Esophagus muscularis mucosa (tissue), 4 donors: ENCODE measurements around the gene TRIM50. TPM values are rescaled to one million over a fixed set of nuclear protein-coding genes. Genes with fewer than 3 reads are reported as not detected.

Experiments used
- DNase-seq: peaks from one replicate; pipeline ENCODE4 v3.0.0-alpha.2; 2017; ENCODE audit errors: extremely low spot score
- H3K27ac ChIP-seq, 4 donors: fragments of 200-600 bp; sonication (generic); replicated peaks in 1 of 4; 1 replicate in 3 of 4; 2 replicates in 1 of 4; pipeline ENCODE4 v1.5.1; 2016 to 2019; ENCODE audit warnings: mild to moderate bottlenecking in 1 of 4
- H3K27me3 ChIP-seq, 4 donors: fragments of 200-600 bp; sonication (generic); one replicate each; pipeline versions ENCODE4 v1.5.1 to v1.6.0; 2016 to 2019
- H3K36me3 ChIP-seq, 4 donors: fragments of 200-600 bp; sonication (generic); one replicate each; pipeline ENCODE4 v1.5.1; 2016 to 2019
- H3K4me1 ChIP-seq, 4 donors: fragments of 200-600 bp; sonication (generic); one replicate each; pipeline ENCODE4 v1.5.1; 2016 to 2019
- H3K4me3 ChIP-seq, 4 donors: fragments of 200-600 bp; sonication (generic); 1 replicate in 2 of 4; 2 replicates in 2 of 4; pipeline ENCODE4 v1.5.1; 2016 to 2019; ENCODE audit warnings: mild to moderate bottlenecking in 4 of 4, moderate library complexity in 1 of 4
- H3K9me3 ChIP-seq, 4 donors: fragments of 200-600 bp; sonication (generic); 1 replicate in 3 of 4; 2 replicates in 1 of 4; pipeline ENCODE4 v1.5.1; 2016 to 2019
- EP300 ChIP-seq: sonication (generic); formaldehyde crosslinking; IDR thresholded peaks from one replicate; pipeline ENCODE4 v1.6.1; 2017; ENCODE audit warnings: antibody characterized with exemption
- POLR2A ChIP-seq: fragments of 450-650 bp; IDR thresholded peaks from one replicate; pipeline ENCODE4 v1.6.1; 2017; ENCODE audit warnings: antibody characterized with exemption, moderate library complexity, mild to moderate bottlenecking, low read depth
- POLR2AphosphoS5 ChIP-seq, 2 donors: sonication (generic); formaldehyde crosslinking; IDR thresholded peaks; one replicate each; pipeline ENCODE4 v1.6.1; 2017; ENCODE audit warnings: antibody characterized with exemption in 2 of 2
- WGBS: methylation state at CpG from one replicate; pipeline ENCODE4 v1.1.5; 2018; 5-methylcytosine and 5-hydroxymethylcytosine counted together
- intact Hi-C: fragments of 100-400 bp; cut with DNase I; formaldehyde crosslinking; loops from one replicate; pipeline ENCODE4 v1.15.1; 2023
- total RNA-seq, 4 donors: library from RNA; depleted of rRNA; stranded (reverse); fragments of >200 nt; gene quantifications; one replicate each; pipeline versions ENCODE4 v1.1.0 to v1.2.1, GENCODE V29; 2016
- TF ChIP-seq, protein P1 (sequence below), 3 experiments: fragments of 200-600 bp in 2 of 3; fragments of 450-650 bp in 1 of 3; sonication (generic) in 2 of 3; IDR thresholded peaks; one replicate each; pipeline ENCODE4 v1.5.1; 2017 to 2019; ENCODE audit warnings: antibody characterized with exemption in 3 of 3, mild to moderate bottlenecking in 2 of 3, moderate library complexity in 1 of 3

Gene TRIM50
- total RNA-seq, 4 donors from 2014 or later = 0.39 to 0.42 TPM; not detected in 2

DNA sequence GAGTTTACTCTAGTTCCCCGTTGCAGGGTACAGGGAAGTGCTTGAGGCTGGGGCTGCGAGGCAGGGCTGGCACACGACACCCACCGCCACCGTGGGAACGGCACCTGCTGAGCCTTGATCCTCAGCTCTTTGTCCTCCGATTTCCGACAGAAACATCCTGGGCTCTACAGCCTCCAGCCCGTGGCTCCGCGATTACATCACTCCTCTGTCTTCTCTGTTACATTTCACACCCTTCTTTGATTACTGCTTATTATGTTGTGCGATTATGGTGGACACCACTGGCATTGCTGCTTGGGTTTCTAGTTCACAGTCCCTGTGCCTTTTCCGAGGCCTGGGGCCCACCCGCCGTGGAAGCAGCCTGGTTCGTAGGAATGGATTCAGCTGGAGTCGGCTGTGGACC, 26.9 kb upstream of the TRIM50 start:
- DNase-seq = no peak
- no peak overlapping the region for H3K27ac ChIP-seq
- H3K9me3 ChIP-seq = peaks cover 0 to 10% (median 3%) of the 10 kb centered on the region in 4 donors
- H3K36me3 ChIP-seq = no peaks in the 10 kb centered on the region
- peaks cover 7 to 14% (median 11%) of the 10 kb centered on the region in 4 donors for H3K4me1 ChIP-seq
- WGBS = 82% methylated on average over 17 of the region's 17 CpGs
- intact Hi-C loops = no loop called here
- TF ChIP-seq POLR2A (no peak), EP300 (no peak), POLR2AphosphoS5 (IDR thresholded peaks at IDR 0.05) (no peak)
- TF ChIP-seq, protein P1, sequence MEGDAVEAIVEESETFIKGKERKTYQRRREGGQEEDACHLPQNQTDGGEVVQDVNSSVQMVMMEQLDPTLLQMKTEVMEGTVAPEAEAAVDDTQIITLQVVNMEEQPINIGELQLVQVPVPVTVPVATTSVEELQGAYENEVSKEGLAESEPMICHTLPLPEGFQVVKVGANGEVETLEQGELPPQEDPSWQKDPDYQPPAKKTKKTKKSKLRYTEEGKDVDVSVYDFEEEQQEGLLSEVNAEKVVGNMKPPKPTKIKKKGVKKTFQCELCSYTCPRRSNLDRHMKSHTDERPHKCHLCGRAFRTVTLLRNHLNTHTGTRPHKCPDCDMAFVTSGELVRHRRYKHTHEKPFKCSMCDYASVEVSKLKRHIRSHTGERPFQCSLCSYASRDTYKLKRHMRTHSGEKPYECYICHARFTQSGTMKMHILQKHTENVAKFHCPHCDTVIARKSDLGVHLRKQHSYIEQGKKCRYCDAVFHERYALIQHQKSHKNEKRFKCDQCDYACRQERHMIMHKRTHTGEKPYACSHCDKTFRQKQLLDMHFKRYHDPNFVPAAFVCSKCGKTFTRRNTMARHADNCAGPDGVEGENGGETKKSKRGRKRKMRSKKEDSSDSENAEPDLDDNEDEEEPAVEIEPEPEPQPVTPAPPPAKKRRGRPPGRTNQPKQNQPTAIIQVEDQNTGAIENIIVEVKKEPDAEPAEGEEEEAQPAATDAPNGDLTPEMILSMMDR (IDR thresholded peaks at IDR 0.05) = no peak
- H3K27me3 ChIP-seq = peaks cover 0 to 14% (median 0%) of the 10 kb centered on the region in 4 donors
- H3K4me3 ChIP-seq = no peak overlapping the region

DNA sequence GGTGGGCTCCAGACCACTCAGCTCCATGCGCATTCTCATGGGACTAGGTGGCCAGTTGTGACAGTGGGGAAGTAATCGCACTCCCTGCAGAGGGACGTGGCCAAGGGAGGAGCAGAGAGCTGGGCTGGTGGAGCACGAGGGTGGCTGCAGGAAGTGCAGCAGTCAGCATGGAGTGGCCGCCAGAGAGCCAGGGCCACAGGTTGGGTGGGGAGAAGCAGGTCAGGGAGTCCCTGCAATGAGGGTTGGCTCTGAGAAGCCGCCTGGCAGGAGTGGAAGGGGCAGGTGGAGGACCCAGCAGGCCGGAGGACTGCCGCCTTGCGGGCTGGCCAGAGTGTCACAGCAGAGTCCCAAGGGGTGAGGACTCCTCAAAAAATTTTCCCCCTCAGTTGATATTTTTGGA, 26.3 kb upstream of the TRIM50 start:
- DNase-seq = no peak
- intact Hi-C loops = no loop called here
- Histone ChIP-seq H3K9me3 (peaks cover 0 to 10% (median 3%) of the 10 kb centered on the region in 4 donors), H3K27ac (no peak overlapping the region), H3K4me1 (peaks cover 7 to 14% (median 11%) of the 10 kb centered on the region in 4 donors), H3K36me3 (no peaks in the 10 kb centered on the region), H3K4me3 (no peak overlapping the region), H3K27me3 (peaks cover 0 to 8% (median 0%) of the 10 kb centered on the region in 4 donors)
- TF ChIP-seq EP300 (no peak), POLR2AphosphoS5 (IDR thresholded peaks at IDR 0.05) (no peak), POLR2A (no peak)
- TF ChIP-seq, protein P1 (IDR thresholded peaks at IDR 0.05) = no peak
- 90% methylated on average over 9 of the region's 9 CpGs for WGBS

DNA sequence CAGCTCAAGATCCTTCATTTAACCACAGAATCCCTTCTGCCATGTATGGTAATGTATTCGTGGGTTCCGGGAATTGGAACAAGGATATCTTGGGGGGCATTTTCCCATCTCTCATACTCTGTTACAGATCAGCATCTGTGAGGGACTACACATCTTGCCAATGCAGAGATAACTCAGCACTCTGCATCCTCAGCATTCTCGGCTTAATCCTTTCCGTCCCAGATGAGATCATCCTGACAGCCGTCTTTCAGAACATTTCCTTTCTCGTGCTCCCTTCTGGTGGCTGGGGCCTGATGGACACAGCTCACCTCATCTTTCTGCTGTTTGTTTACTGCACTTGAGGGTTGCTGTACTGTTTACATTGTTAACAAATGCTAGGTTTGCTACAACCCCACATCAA, 25.4 kb upstream of the TRIM50 start:
- peaks cover 3 to 6% (median 4%) of the 10 kb centered on the region in 4 donors for H3K4me1 ChIP-seq
- H3K9me3 ChIP-seq = peaks cover 0 to 10% (median 3%) of the 10 kb centered on the region in 4 donors
- TF ChIP-seq POLR2A (no peak), POLR2AphosphoS5 (IDR thresholded peaks at IDR 0.05) (no peak), EP300 (no peak)
- TF ChIP-seq, protein P1 (IDR thresholded peaks at IDR 0.05) = no peak
- no peak overlapping the region for H3K4me3 ChIP-seq
- intact Hi-C loops = no loop called here
- DNase-seq = no peak
- WGBS = 96% methylated on average over 6 of the region's 6 CpGs
- no peaks in the 10 kb centered on the region for H3K36me3 ChIP-seq
- H3K27ac ChIP-seq = no peak overlapping the region
- H3K27me3 ChIP-seq = peaks cover 0 to 3% (median 0%) of the 10 kb centered on the region in 4 donors

DNA sequence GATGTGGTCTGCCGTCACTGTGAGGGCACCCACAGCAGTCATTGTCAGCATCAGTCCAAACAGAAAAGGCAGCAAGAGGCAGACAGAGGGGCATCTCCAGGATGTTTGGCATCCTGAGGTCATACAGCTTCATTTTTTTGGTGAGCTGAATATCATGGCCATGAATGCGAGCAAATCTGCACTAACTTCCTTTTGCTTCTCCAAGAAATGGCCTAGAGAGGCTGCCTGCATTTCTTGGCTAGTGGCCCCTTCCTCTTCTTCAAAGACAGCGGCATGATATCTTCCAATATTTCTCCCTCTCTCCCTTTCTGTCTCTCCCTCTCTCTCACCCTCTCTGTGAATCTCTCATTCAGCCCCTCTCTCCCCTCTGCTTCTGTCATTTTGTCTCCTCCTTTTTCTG, 24.9 kb upstream of the TRIM50 start:
- H3K36me3 ChIP-seq = no peaks in the 10 kb centered on the region
- H3K27me3 ChIP-seq = peaks cover 0 to 3% (median 0%) of the 10 kb centered on the region in 4 donors
- peaks cover 0 to 1% (median 0%) of the 10 kb centered on the region in 4 donors for H3K4me1 ChIP-seq
- WGBS = 96% methylated on average over 3 of the region's 3 CpGs
- TF ChIP-seq EP300 (no peak), POLR2A (no peak), POLR2AphosphoS5 (IDR thresholded peaks at IDR 0.05) (no peak)
- TF ChIP-seq, protein P1 (IDR thresholded peaks at IDR 0.05) = no peak
- peaks cover 0 to 10% (median 3%) of the 10 kb centered on the region in 4 donors for H3K9me3 ChIP-seq
- intact Hi-C loops = no loop called here
- no peak overlapping the region for H3K4me3 ChIP-seq
- no peak for DNase-seq
- no peak overlapping the region for H3K27ac ChIP-seq
